Uterus (tissue), 4 donors: ENCODE results near the gene FXYD6. TPM values are rescaled to one million over a fixed set of nuclear protein-coding genes. Genes with fewer than 3 reads are reported as not detected.
"Not testable (repeated sequence)": the region's sequence is repeated elsewhere in the genome, so short reads cannot be mapped to it uniquely, and the experiment has no call there.

Experiments used
- DNase-seq, 2 donors: peaks; one replicate each; pipeline ENCODE4 v3.0.0-alpha.2; 2019 to 2020
- H3K27ac ChIP-seq, 2 donors: fragments of 200-600 bp; sonication (generic); 1 replicate in 1 of 2; 2 replicates in 1 of 2; pipeline ENCODE4 v1.5.1; 2016 to 2018
- H3K27me3 ChIP-seq, 2 donors: fragments of 200-600 bp; sonication (generic); one replicate each; pipeline ENCODE4 v1.5.1; 2018 to 2019; ENCODE audit warnings: control low read depth in 1 of 2
- H3K36me3 ChIP-seq, 2 donors: fragments of 200-600 bp; sonication (generic); one replicate each; pipeline ENCODE4 v1.5.1; 2019; ENCODE audit warnings: control low read depth in 1 of 2
- H3K4me1 ChIP-seq, 2 donors: fragments of 200-600 bp; sonication (generic); one replicate each; pipeline ENCODE4 v1.5.1; 2018 to 2019; ENCODE audit warnings: control low read depth in 1 of 2
- H3K4me3 ChIP-seq, 2 donors: fragments of 200-600 bp; sonication (generic); 1 replicate in 1 of 2; 2 replicates in 1 of 2; pipeline ENCODE4 v1.5.1; 2018 to 2019; ENCODE audit warnings: mild to moderate bottlenecking in 1 of 2
- H3K9me3 ChIP-seq, 2 donors: fragments of 200-600 bp; sonication (generic); one replicate each; pipeline ENCODE4 v1.5.1; 2019; ENCODE audit warnings: control low read depth in 1 of 2
- POLR2A ChIP-seq, 2 donors: fragments of 450-650 bp; IDR thresholded peaks; one replicate each; pipeline ENCODE4 v1.6.1; 2016; ENCODE audit warnings: antibody characterized with exemption in 2 of 2, mild to moderate bottlenecking in 1 of 2, moderate library complexity in 1 of 2
- intact Hi-C: fragments of 100-400 bp; cut with DNase I; formaldehyde crosslinking; loops from one replicate; pipeline ENCODE4 v1.15.1; 2023; ENCODE audit warnings: low total_unique reads
- total RNA-seq, 4 donors: library from RNA; depleted of rRNA in 3 of 4; stranded (reverse); fragments of >200 nt in 3 of 4; gene quantifications; one replicate each; pipeline versions ENCODE4 v1.1.0 to v1.2.4, GENCODE V29; 2014 to 2023
- TF ChIP-seq, protein P1 (sequence below), 4 experiments: fragments of 200-600 bp in 2 of 4; fragments of 450-650 bp in 2 of 4; sonication (generic) in 2 of 4; IDR thresholded peaks; one replicate each; pipeline ENCODE4 v1.5.1; 2016 to 2019; ENCODE audit warnings: antibody characterized with exemption in 4 of 4, mild to moderate bottlenecking in 2 of 4, moderate library complexity in 1 of 4
- donor health status: DM: yes; HTN: yes; CAD: no.

FXYD6 gene, protein sequence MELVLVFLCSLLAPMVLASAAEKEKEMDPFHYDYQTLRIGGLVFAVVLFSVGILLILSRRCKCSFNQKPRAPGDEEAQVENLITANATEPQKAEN
- total RNA-seq = 100 to 1,000 TPM in 3 of 4 donors, 10 to 100 TPM in 1; 85.3 to 307 (median 192) TPM

DNA sequence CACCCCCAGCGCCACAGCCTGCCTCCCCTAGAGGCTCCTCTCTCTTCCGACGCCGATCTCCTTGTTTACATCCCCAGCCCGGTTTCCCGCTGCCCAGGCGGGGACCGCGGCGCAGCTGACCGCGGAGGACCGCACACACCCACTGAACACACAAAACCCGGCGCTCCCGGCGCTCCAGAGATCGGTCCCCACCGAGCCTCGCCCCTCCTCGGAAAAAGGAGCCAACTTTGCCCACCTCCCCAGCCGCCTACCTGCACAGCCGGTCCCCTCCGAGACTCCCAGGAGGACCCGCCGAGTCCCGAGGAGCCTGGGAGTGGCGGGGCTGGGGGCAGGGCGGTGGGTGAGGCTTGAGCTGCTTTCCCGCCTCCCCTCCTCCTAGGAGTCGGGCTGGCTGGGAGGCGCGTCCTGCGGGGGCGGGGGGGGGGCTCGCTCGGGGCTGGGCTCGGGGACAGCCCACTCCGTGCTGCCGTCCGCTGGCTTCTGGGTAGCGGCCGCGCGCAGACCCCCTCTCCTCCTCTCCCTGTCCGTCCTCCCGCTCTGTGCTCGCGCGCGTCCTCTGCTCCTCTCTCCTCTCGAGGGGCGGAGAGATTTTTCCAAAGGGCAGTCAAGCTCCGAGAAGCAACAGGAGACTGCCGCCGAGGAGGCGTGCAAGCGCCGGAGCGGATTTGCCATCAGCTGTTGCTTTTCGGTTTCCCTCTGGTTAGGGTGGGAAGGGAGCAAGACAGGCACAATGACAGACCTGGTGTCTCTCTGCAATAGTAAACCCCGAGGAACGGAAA is at the start of gene FXYD6:
Gene FXYD6, minus strand, starts transcription at position 318 of the 779 bp plus-strand sequence. CDS start 33,882 bp downstream, outside the sequence.
- Histone ChIP-seq H3K4me1 (peaks cover 15% of the 10 kb centered on the region in 2 donors), H3K27ac (peak within 1 kb of the TSS; percentile 85 to 89), H3K4me3 (peak within 1 kb of the TSS; percentile 74 to 83), H3K36me3 (no peaks in the 10 kb centered on the region), H3K27me3 (no peaks in the 10 kb centered on the region), H3K9me3 (no peaks in the 10 kb centered on the region)
- TF ChIP-seq, protein P1, sequence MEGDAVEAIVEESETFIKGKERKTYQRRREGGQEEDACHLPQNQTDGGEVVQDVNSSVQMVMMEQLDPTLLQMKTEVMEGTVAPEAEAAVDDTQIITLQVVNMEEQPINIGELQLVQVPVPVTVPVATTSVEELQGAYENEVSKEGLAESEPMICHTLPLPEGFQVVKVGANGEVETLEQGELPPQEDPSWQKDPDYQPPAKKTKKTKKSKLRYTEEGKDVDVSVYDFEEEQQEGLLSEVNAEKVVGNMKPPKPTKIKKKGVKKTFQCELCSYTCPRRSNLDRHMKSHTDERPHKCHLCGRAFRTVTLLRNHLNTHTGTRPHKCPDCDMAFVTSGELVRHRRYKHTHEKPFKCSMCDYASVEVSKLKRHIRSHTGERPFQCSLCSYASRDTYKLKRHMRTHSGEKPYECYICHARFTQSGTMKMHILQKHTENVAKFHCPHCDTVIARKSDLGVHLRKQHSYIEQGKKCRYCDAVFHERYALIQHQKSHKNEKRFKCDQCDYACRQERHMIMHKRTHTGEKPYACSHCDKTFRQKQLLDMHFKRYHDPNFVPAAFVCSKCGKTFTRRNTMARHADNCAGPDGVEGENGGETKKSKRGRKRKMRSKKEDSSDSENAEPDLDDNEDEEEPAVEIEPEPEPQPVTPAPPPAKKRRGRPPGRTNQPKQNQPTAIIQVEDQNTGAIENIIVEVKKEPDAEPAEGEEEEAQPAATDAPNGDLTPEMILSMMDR (IDR thresholded peaks at IDR 0.05) = no peak
- TF ChIP-seq POLR2A (IDR thresholded peaks at IDR 0.05) = peak; percentile 23 to 65
- intact Hi-C loops = no loop called here
- DNase-seq = peak; percentile 78 to 81

DNA sequence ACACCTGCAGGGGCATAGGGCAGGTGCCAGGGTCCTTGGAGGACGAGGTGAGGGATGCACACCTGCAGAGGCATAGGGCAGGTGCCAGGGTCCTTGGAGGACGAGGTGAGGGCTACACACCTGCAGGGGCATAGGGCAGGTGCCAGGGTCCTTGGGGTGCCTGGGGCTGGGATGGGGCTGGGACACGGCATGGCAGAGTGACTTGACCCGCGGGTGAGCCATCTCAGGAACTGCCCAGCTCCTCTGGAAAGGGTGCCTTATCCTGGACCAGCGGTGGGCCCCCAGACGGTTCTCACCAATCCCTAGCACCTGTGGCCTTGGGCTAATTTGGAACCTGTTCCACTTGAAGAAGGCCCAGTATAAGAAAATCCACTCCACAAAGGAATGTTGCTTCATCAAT is 49.7 kb upstream of the FXYD6 start:
- H3K4me1 ChIP-seq, intact Hi-C loops, H3K9me3 ChIP-seq, H3K4me3 ChIP-seq, H3K27ac ChIP-seq, H3K27me3 ChIP-seq, H3K36me3 ChIP-seq, DNase-seq: not testable (repeated sequence)

DNA sequence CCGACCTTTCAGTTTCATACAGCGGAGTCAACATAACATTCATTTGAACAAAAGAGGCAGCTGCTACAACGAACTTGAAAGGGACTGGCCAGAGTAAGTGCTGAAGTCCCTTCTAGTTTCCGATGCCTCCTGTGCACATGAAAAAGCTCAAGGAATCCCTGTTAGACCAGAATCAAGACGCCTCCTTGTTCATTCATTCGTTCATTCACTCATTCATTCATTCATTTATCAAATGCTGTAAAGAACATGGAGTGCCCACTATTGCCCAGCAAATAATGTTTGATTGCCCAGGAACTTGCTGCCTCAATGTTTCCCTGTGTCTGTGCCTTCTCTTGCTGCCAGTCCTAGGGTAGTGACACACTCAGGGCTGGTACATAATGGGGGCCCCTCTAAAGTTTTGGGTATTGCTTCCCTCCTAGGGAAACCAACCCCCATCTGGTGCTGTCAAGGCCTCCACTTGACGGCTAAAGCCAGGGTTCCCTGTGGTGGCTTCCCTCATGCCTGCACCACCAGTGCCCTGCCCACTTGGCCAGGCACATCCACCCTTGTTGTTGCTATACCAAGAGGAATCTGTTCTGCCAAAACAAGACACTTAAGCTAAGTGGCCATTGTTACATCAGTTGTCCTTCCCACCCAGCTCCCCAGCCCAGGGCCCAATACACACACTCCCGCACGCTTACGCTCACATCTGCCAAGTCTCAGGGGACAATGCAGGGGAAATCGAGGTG is 48.9 kb upstream of the FXYD6 start:
- no peak for TF ChIP-seq POLR2A (IDR thresholded peaks at IDR 0.05)
- TF ChIP-seq, protein P1 (IDR thresholded peaks at IDR 0.05) = no peak
- Histone ChIP-seq H3K27ac (no peak overlapping the region), H3K9me3 (no peaks in the 10 kb centered on the region), H3K27me3 (no peaks in the 10 kb centered on the region), H3K36me3 (no peaks in the 10 kb centered on the region), H3K4me3 (no peak overlapping the region), H3K4me1 (no peaks in the 10 kb centered on the region)
- intact Hi-C loops = no loop called here
- no peak for DNase-seq

DNA sequence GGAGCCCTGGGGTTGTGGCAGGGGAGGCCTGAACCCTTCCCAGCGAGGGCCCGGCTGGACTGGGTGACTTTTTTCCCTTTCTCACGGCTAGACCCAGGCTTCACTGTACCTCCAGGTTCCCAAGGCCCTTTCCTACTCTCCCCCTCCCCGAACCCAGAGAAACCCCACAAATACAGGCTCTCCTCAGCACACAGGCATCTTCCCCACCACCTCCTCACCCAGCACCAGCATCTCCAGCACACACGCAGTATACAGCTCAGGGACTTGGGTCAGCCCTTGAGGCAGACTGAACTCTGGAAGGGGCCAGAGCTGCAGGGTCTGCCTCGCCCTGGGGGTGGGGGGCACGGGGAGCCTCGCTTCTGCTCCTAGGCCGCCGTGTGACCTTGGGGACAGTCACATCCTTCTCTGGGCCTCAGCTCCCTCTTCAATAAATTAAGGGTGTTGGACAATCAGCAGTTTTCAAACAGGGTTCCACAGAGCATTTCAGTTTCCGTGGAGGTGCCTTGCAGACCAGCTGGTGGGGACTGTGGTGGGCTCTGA is 48.2 kb upstream of the FXYD6 start:
- no peak for TF ChIP-seq POLR2A (IDR thresholded peaks at IDR 0.05)
- TF ChIP-seq, protein P1 (IDR thresholded peaks at IDR 0.05) = no peak

DNA sequence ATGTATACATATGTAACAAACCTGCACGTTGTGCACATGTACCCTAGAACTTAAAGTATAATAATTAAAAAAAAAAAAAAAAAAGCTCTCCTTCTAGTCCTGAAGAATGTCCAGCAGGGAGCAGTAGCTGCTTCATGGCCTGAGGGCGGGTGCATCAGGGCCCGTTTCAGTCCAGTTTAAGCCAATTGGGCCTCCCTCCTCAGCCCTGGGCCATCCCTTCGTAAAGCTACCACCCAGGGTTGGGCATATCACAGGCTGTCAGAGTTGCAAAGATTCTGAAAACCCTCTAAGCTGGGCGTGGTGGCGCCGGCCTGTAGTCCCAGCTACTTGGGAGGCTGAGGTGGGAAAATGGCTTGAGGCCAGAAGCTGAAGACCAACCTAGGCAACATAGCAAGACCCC is 47.3 kb upstream of the FXYD6 start:
- intact Hi-C loops = no loop called here
- Histone ChIP-seq H3K4me1 (no peaks in the 10 kb centered on the region), H3K4me3 (no peak overlapping the region), H3K36me3 (no peaks in the 10 kb centered on the region), H3K27ac (no peak overlapping the region), H3K27me3 (no peaks in the 10 kb centered on the region), H3K9me3 (no peaks in the 10 kb centered on the region)
- no peak for DNase-seq
- no peak for TF ChIP-seq POLR2A (IDR thresholded peaks at IDR 0.05)
- TF ChIP-seq, protein P1 (IDR thresholded peaks at IDR 0.05) = no peak

More for the DNA sequence above, 48.2 kb upstream of the FXYD6 start:
- Histone ChIP-seq H3K36me3 (no peaks in the 10 kb centered on the region), H3K4me1 (no peaks in the 10 kb centered on the region), H3K4me3 (no peak overlapping the region), H3K27ac (no peak overlapping the region), H3K9me3 (no peaks in the 10 kb centered on the region), H3K27me3 (no peaks in the 10 kb centered on the region)
- intact Hi-C loops = no loop called here
- DNase-seq = no peak
